ENCODE measurements around the gene UFSP1. TPM values are rescaled to one million over a fixed set of nuclear protein-coding genes. Genes with fewer than 3 reads are reported as not detected.

The UFSP1 gene
- total RNA-seq, 2 donors from 2014 or later = 6.4 to 8.4 TPM

DNA sequence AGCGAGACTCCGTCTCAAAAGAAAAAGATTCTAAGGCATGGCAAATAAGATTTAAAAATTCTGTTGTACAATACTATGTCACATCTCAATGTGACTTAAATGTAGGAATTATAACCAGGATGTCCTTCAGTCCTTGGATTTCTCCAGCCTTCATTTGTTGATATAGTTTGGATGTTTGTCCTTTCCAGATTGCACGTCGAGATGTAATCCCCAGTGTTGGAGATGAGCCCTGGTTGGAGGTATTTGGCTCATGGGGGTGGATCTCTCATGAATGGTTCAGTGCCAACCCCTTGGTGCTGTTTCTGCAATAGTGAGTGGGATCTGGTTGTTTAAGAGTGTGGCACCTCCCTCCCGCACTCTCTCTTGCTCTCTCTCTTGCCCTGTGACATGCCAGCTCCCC lies 19.0 kb upstream of the UFSP1 start:
- Histone ChIP-seq H3K9me3 (no peaks in the 10 kb centered on the region), H3K4me1 (replicated peaks) (no peaks in the 10 kb centered on the region), H3K27me3 (replicated peaks; ENCODE audit: insufficient read depth) (no peaks in the 10 kb centered on the region), H3K36me3 (no peaks in the 10 kb centered on the region), H3K4me3 (no peak overlapping the region), H3K27ac (no peak overlapping the region)
- no peak for DNase-seq (ENCODE audit: low spot score)
- TF ChIP-seq POLR2AphosphoS5 (IDR thresholded peaks at IDR 0.05) (no peak), POLR2A (IDR thresholded peaks at IDR 0.05) (no peak)
- TF ChIP-seq, protein P1, sequence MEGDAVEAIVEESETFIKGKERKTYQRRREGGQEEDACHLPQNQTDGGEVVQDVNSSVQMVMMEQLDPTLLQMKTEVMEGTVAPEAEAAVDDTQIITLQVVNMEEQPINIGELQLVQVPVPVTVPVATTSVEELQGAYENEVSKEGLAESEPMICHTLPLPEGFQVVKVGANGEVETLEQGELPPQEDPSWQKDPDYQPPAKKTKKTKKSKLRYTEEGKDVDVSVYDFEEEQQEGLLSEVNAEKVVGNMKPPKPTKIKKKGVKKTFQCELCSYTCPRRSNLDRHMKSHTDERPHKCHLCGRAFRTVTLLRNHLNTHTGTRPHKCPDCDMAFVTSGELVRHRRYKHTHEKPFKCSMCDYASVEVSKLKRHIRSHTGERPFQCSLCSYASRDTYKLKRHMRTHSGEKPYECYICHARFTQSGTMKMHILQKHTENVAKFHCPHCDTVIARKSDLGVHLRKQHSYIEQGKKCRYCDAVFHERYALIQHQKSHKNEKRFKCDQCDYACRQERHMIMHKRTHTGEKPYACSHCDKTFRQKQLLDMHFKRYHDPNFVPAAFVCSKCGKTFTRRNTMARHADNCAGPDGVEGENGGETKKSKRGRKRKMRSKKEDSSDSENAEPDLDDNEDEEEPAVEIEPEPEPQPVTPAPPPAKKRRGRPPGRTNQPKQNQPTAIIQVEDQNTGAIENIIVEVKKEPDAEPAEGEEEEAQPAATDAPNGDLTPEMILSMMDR (IDR thresholded peaks at IDR 0.05) = no peak
- intact Hi-C loops (cut with DNase I) = no loop called here
- 96% methylated on average over 5 of the region's 5 CpGs for WGBS

DNA sequence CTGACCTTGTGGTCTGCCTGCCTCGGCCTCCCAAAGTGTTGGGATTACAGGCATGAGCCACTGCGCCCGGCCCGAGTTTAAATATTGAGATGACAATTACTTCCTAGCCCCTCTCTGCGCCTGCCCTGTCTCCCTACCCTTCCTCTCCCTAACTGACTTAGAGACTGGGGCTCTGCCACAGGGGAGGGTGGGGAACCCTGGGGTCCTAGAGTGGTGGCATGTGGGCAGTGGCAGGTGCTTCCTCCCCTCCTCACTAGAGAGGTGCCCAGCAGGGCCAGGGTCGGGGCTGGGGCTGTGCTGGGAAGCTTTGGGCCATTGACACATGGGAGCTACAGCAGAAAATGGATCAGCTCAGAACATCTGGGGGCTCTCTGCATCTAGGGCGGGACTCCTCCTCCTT lies 13.1 kb upstream of the UFSP1 start:
- H3K27me3 ChIP-seq (replicated peaks; ENCODE audit: insufficient read depth) = no peaks in the 10 kb centered on the region
- DNase-seq (ENCODE audit: low spot score) = no peak
- no peak overlapping the region for H3K27ac ChIP-seq
- no peaks in the 10 kb centered on the region for H3K9me3 ChIP-seq
- 86% methylated on average over 7 of the region's 7 CpGs for WGBS
- no peak overlapping the region for H3K4me3 ChIP-seq
- H3K36me3 ChIP-seq = no peaks in the 10 kb centered on the region
- intact Hi-C loops (cut with DNase I) = no loop called here
- no peak for TF ChIP-seq POLR2AphosphoS5 (IDR thresholded peaks at IDR 0.05)
- no peak for TF ChIP-seq POLR2A (IDR thresholded peaks at IDR 0.05)
- TF ChIP-seq, protein P1 (IDR thresholded peaks at IDR 0.05) = no peak
- no peaks in the 10 kb centered on the region for H3K4me1 ChIP-seq (replicated peaks)

DNA sequence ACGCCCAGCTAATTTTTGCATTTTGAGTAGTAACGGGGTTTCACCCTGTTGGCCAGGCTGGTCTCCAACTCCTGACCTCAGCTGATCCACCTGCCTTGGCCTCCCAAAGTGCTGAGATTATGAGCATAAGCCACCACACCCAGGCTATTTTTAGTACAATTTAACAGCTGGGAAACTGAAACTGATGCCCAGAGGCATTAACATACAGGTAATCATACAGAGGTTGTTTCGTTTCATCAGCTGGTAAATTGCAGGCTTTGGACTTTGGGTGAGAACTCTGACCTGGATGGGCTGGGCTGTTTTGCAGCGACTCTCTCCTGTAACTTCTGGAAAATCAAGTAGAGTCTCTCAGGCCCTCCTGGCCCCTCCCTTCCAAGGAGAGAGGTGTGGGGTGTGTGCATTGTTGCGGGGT lies 12.4 kb upstream of the UFSP1 start:
- no peak for DNase-seq (ENCODE audit: low spot score)
- Histone ChIP-seq H3K36me3 (no peaks in the 10 kb centered on the region), H3K27ac (no peak overlapping the region), H3K4me3 (no peak overlapping the region), H3K27me3 (replicated peaks; ENCODE audit: insufficient read depth) (no peaks in the 10 kb centered on the region), H3K4me1 (replicated peaks) (no peaks in the 10 kb centered on the region), H3K9me3 (no peaks in the 10 kb centered on the region)
- 73% methylated on average over 5 of the region's 5 CpGs for WGBS
- intact Hi-C loops (cut with DNase I) = no loop called here
- TF ChIP-seq, protein P1 (IDR thresholded peaks at IDR 0.05) = no peak
- TF ChIP-seq POLR2A (IDR thresholded peaks at IDR 0.05) = no peak
- no peak for TF ChIP-seq POLR2AphosphoS5 (IDR thresholded peaks at IDR 0.05)

DNA sequence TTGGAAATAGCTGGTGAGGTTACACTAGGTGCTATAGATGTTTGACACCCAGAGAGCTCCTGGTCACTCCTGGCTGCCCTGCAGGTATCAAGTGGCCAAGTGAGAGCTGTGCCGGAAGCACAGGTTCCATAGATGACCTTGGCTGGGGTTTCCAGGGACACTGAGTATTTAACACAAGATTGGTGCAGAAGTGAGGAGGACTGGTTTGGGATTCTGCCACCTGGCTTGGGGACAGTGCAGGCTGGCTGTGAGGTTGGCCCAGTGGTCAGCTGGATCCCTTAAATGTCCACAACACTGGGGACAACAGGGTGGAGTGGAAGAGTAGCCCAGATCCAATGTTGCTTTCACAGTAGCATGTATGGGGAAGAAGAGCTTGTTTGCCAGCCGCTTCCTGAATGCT lies 11.5 kb upstream of the UFSP1 start:
- WGBS = 78% methylated on average over 2 of the region's 2 CpGs
- Histone ChIP-seq H3K9me3 (no peaks in the 10 kb centered on the region), H3K36me3 (no peaks in the 10 kb centered on the region), H3K4me1 (replicated peaks) (no peaks in the 10 kb centered on the region), H3K4me3 (no peak overlapping the region), H3K27me3 (replicated peaks; ENCODE audit: insufficient read depth) (no peaks in the 10 kb centered on the region), H3K27ac (no peak overlapping the region)
- DNase-seq (ENCODE audit: low spot score) = no peak
- intact Hi-C loops (cut with DNase I) = no loop called here
- TF ChIP-seq POLR2AphosphoS5 (IDR thresholded peaks at IDR 0.05) (no peak), POLR2A (IDR thresholded peaks at IDR 0.05) (no peak)
- TF ChIP-seq, protein P1 (IDR thresholded peaks at IDR 0.05) = no peak

DNA sequence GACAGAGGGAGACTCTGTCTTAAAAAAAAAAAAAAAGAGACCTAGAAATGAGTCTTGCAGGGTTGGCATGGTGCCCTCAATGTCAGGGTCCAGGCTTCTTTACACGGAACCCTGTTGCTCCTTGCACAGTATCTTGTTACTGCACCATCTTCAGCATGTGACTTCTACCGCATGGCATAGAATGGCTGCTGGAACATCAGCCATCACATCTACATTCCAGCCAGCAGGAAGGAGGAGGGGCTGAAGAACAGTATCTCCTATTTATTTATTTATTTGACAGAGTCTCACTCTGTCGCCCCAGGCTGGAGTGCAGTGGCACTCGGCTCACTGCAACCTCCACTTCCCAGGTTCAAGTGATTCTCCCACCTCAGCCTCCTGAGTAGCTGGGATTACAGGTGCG lies 9.9 kb upstream of the UFSP1 start:
- Histone ChIP-seq H3K27ac (no peak overlapping the region), H3K4me1 (replicated peaks) (peaks cover 10% of the 10 kb centered on the region), H3K4me3 (no peak overlapping the region), H3K27me3 (replicated peaks; ENCODE audit: insufficient read depth) (no peaks in the 10 kb centered on the region), H3K36me3 (no peaks in the 10 kb centered on the region), H3K9me3 (no peaks in the 10 kb centered on the region)
- WGBS = 90% methylated on average over 5 of the region's 5 CpGs
- intact Hi-C loops (cut with DNase I) = no loop called here
- DNase-seq (ENCODE audit: low spot score) = no peak
- TF ChIP-seq POLR2AphosphoS5 (IDR thresholded peaks at IDR 0.05) = no peak
- TF ChIP-seq, protein P1 (IDR thresholded peaks at IDR 0.05) = no peak

All from prostate gland (tissue), 2 donors.